H9 (cell line): ENCODE measurements around the gene TRPV6. TPM values are rescaled to one million over a fixed set of nuclear protein-coding genes. Genes with fewer than 3 reads are reported as not detected.

Experiments
- DNase-seq: peaks from one replicate; pipeline ENCODE4 v3.0.0-alpha.2; 2017
- H2AFZ ChIP-seq: one replicate; pipeline ENCODE4 v1.6.1; 2013; ENCODE audit warnings: mild to moderate bottlenecking, low read length, control low read depth, moderate library complexity
- H2AK5ac ChIP-seq: 2 replicates; pipeline ENCODE4 v1.6.1; 2013; ENCODE audit warnings: low read length, control low read depth, mixed read lengths; ENCODE audit not compliant: insufficient read length
- H2BK120ac ChIP-seq: one replicate; pipeline ENCODE4 v1.6.1; 2013; ENCODE audit warnings: low read depth, mild to moderate bottlenecking, low read length, control low read depth, inconsistent platforms; ENCODE audit not compliant: poor library complexity, severe bottlenecking
- H2BK12ac ChIP-seq: 2 replicates; pipeline ENCODE4 v1.6.1; 2013; ENCODE audit warnings: low read length, control low read depth, mixed read lengths, low read depth; ENCODE audit not compliant: insufficient read length
- H2BK15ac ChIP-seq: 2 replicates; pipeline ENCODE4 v1.6.1; 2013; ENCODE audit warnings: low read depth, low read length, control low read depth
- H2BK20ac ChIP-seq: one replicate; pipeline ENCODE4 v1.6.1; 2013; ENCODE audit warnings: low read depth, mild to moderate bottlenecking, low read length, control low read depth, inconsistent platforms; ENCODE audit not compliant: poor library complexity, severe bottlenecking
- H2BK5ac ChIP-seq: 2 replicates; pipeline ENCODE4 v1.6.1; 2013; ENCODE audit warnings: low read length, control low read depth, mixed read lengths; ENCODE audit not compliant: insufficient read length
- H3K14ac ChIP-seq: 2 replicates; pipeline ENCODE4 v1.6.1; 2013; ENCODE audit warnings: low read length, control low read depth; ENCODE audit not compliant: insufficient read depth
- H3K18ac ChIP-seq: 2 replicates; pipeline ENCODE4 v1.6.1; 2013; ENCODE audit warnings: low read depth, mild to moderate bottlenecking, mixed read lengths, low read length, control low read depth; ENCODE audit not compliant: insufficient read length
- H3K23ac ChIP-seq: 2 replicates; pipeline ENCODE4 v1.6.1; 2013; ENCODE audit warnings: low read length, control low read depth, mixed read lengths, low read depth; ENCODE audit not compliant: insufficient read length
- H3K23me2 ChIP-seq: 2 replicates; pipeline ENCODE4 v1.6.1; 2013; ENCODE audit warnings: low read depth, mild to moderate bottlenecking, mixed read lengths, low read length, control low read depth; ENCODE audit not compliant: insufficient read length, poor library complexity, severe bottlenecking
- H3K27ac ChIP-seq: 2 replicates; pipeline ENCODE4 v1.5.1; 2013; ENCODE audit warnings: low read length, control low read depth, mixed read lengths, low read depth; ENCODE audit not compliant: insufficient read length
- H3K27me3 ChIP-seq: 2 replicates; pipeline ENCODE4 v1.6.1; 2013; ENCODE audit warnings: low read length, control low read depth, inconsistent platforms; ENCODE audit not compliant: insufficient read depth
- H3K4ac ChIP-seq: 2 replicates; pipeline ENCODE4 v1.6.1; 2013; ENCODE audit warnings: low read depth, mild to moderate bottlenecking, control low read depth, inconsistent platforms, low read length, moderate library complexity
- H3K4me1 ChIP-seq: 2 replicates; pipeline ENCODE4 v1.6.1; 2013; ENCODE audit warnings: low read length, control low read depth, inconsistent platforms; ENCODE audit not compliant: insufficient read depth
- H3K4me2 ChIP-seq: 2 replicates; pipeline ENCODE4 v1.6.1; 2013; ENCODE audit warnings: low read length, control low read depth, mixed read lengths; ENCODE audit not compliant: insufficient read length, insufficient read depth
- H3K56ac ChIP-seq: 2 replicates; pipeline ENCODE4 v1.6.1; 2013; ENCODE audit warnings: low read depth, mild to moderate bottlenecking, mixed read lengths, low read length, control low read depth; ENCODE audit not compliant: insufficient read length
- H3K79me1 ChIP-seq: 2 replicates; pipeline ENCODE4 v1.6.1; 2013; ENCODE audit warnings: low read depth, mild to moderate bottlenecking, moderate library complexity, low read length, control low read depth, inconsistent platforms; ENCODE audit not compliant: insufficient read depth, poor library complexity, severe bottlenecking
- H3K79me2 ChIP-seq: 2 replicates; pipeline ENCODE4 v1.6.1; 2013; ENCODE audit warnings: low read length, control low read depth, inconsistent platforms; ENCODE audit not compliant: insufficient read depth
- H3K9ac ChIP-seq: 2 replicates; pipeline ENCODE4 v1.6.1; 2013; ENCODE audit warnings: low read length, control low read depth, mixed read lengths; ENCODE audit not compliant: insufficient read length; ENCODE audit errors: extremely low read depth
- H3K9me3 ChIP-seq: one replicate; pipeline ENCODE4 v1.6.1; 2013; ENCODE audit warnings: low read depth, low read length, inconsistent platforms; ENCODE audit not compliant: control insufficient read depth
- H3T11ph ChIP-seq: one replicate; pipeline ENCODE4 v1.6.1; 2013; ENCODE audit warnings: mild to moderate bottlenecking, low read length, control low read depth, inconsistent platforms
- H4K20me1 ChIP-seq: one replicate; pipeline ENCODE4 v1.6.1; 2013; ENCODE audit not compliant: control insufficient read depth, insufficient read length, insufficient read depth
- H4K5ac ChIP-seq: 2 replicates; pipeline ENCODE4 v1.6.1; 2013; ENCODE audit warnings: low read depth, mild to moderate bottlenecking, mixed read lengths, low read length, control low read depth; ENCODE audit not compliant: insufficient read length
- H4K8ac ChIP-seq: replicated peaks from 2 replicates; pipeline ENCODE4 v1.6.1; 2013; ENCODE audit warnings: low read length, control low read depth, mixed read lengths, low read depth; ENCODE audit not compliant: insufficient read length
- H4K91ac ChIP-seq: 2 replicates; pipeline ENCODE4 v1.6.1; 2013; ENCODE audit warnings: low read depth, mild to moderate bottlenecking, moderate library complexity, mixed read lengths, low read length, control low read depth; ENCODE audit not compliant: insufficient read length
- H3K27ac Mint-ChIP-seq, 3 experiments: 2 replicates in 2 of 3; 3 replicates in 1 of 3; pipeline ENCODE4 v1.8.0; 2020 to 2021; ENCODE audit warnings: mixed read lengths in 3 of 3, mild to moderate bottlenecking in 1 of 3, moderate library complexity in 1 of 3
- H3K27me3 Mint-ChIP-seq: 2 replicates; pipeline ENCODE4 v1.8.0; 2021; ENCODE audit warnings: low read depth, mild to moderate bottlenecking, moderate library complexity, mixed read lengths
- H3K36me3 Mint-ChIP-seq, 3 experiments: 2 replicates in 2 of 3; 3 replicates in 1 of 3; pipeline ENCODE4 v1.8.0; 2020 to 2021; ENCODE audit warnings: low read depth in 3 of 3, mixed read lengths in 3 of 3; ENCODE audit not compliant: insufficient read depth in 1 of 3
- H3K4me1 Mint-ChIP-seq, 2 experiments: 2 replicates each; pipeline ENCODE4 v1.8.0; 2020; ENCODE audit warnings: mixed read lengths in 2 of 2
- H3K4me3 Mint-ChIP-seq, 2 experiments: 2 replicates in 1 of 2; 3 replicates in 1 of 2; pipeline ENCODE4 v1.8.0; 2020 to 2021; ENCODE audit warnings: mild to moderate bottlenecking in 2 of 2, mixed read lengths in 2 of 2, moderate library complexity in 1 of 2
- H3K9me3 Mint-ChIP-seq, 2 experiments: 2 replicates in 1 of 2; 3 replicates in 1 of 2; pipeline ENCODE4 v1.8.0; 2020; ENCODE audit warnings: mild to moderate bottlenecking in 2 of 2, mixed read lengths in 2 of 2, moderate library complexity in 1 of 2
- CTCF ChIP-seq: fragments of 200-600 bp; sonication (generic); conservative IDR thresholded peaks from 3 replicates; pipeline ENCODE4 v1.8.0; 2021; ENCODE audit warnings: antibody characterized with exemption, mild to moderate bottlenecking
- WGBS: extraction: QIAGEN DNeasy Blood & Tissue Kit; methylation state at CpG from one replicate; pipeline ENCODE4 v1.1.7; 2013; ENCODE audit warnings: missing lambda C conversion rate, low lambda C conversion rate, mixed read lengths; ENCODE audit not compliant: insufficient read length; ENCODE audit errors: extremely low coverage; 5-methylcytosine and 5-hydroxymethylcytosine counted together
- total RNA-seq: library from RNA; stranded (reverse); gene quantifications from 2 replicates; pipeline ENCODE4 v1.2.1, GENCODE V29; 2021

The TRPV6 gene
- total RNA-seq, 1 experiment from 2014 or later, result 0.61 TPM

- no CpG with 5 or more reads among the region's 3 CpGs for WGBS
- Histone ChIP-seq H3K14ac (no peak overlapping the region), H3K27me3 (no peaks in the 10 kb centered on the region)
These were observed 4.3 kb upstream of the TRPV6 start for GRCh38 chr7:142889816-142890215.

More at GRCh38 chr7:142889816-142890215, 4.3 kb upstream of the TRPV6 start:
- no peak overlapping the region for H2BK120ac ChIP-seq
- Mint-ChIP-seq H3K27ac (no peak overlapping the region), H3K36me3 (peaks cover 0 to 2% (median 0%) of the 10 kb centered on the region in 3 experiments; a peak in 2 of 7 replicates), H3K4me1 (peaks cover 11 to 15% of the 10 kb centered on the region in 2 experiments), H3K9me3 (peaks cover 3 to 8% of the 10 kb centered on the region in 2 experiments; a peak in 3 of 5 replicates), H3K27me3 (peaks cover 4% of the 10 kb centered on the region), H3K4me3 (no peak overlapping the region)
- H3K56ac ChIP-seq, result no peak overlapping the region
- no peak for TF ChIP-seq CTCF
- H4K5ac ChIP-seq, result no peak overlapping the region
- H3K18ac ChIP-seq, result no peak overlapping the region
- no peak overlapping the region for H3K4me2 ChIP-seq
- no peak overlapping the region for H3K4ac ChIP-seq
- no peak overlapping the region for H2BK20ac ChIP-seq
- H3K4me1 ChIP-seq, result no peaks in the 10 kb centered on the region; the same call in 1 of the 2 replicates
- no peak overlapping the region for H2AFZ ChIP-seq
- H4K91ac ChIP-seq, result no peak overlapping the region
- peak; percentile 14 for DNase-seq
- no peaks in the 10 kb centered on the region; the same call in 1 of the 2 replicates for H3K79me2 ChIP-seq
- no peak overlapping the region for H3K27ac ChIP-seq
- no peak overlapping the region for H2BK5ac ChIP-seq
- H3K79me1 ChIP-seq, result no peaks in the 10 kb centered on the region
- no peak overlapping the region for H2BK15ac ChIP-seq
- H3K23me2 ChIP-seq, result peaks cover 3% of the 10 kb centered on the region
- no peak overlapping the region for H4K8ac ChIP-seq
- H2BK12ac ChIP-seq, result no peak overlapping the region
- no peak overlapping the region for H3T11ph ChIP-seq
- no peak overlapping the region for H3K23ac ChIP-seq
- no peak overlapping the region for H3K9ac ChIP-seq
- no peak overlapping the region for H2AK5ac ChIP-seq
- no peaks in the 10 kb centered on the region for H3K9me3 ChIP-seq
- peaks cover 2% of the 10 kb centered on the region for H4K20me1 ChIP-seq
